ENCODE results near the gene MOK.

GRCh38 chr14:102226356-102227125 lies 78.4 kb downstream of the MOK start:
- TF ChIP-seq EZH2 (IDR thresholded peaks at IDR 0.05; ENCODE audit: low read length, missing control alignments), result no peak
- TF ChIP-seq, protein P1, sequence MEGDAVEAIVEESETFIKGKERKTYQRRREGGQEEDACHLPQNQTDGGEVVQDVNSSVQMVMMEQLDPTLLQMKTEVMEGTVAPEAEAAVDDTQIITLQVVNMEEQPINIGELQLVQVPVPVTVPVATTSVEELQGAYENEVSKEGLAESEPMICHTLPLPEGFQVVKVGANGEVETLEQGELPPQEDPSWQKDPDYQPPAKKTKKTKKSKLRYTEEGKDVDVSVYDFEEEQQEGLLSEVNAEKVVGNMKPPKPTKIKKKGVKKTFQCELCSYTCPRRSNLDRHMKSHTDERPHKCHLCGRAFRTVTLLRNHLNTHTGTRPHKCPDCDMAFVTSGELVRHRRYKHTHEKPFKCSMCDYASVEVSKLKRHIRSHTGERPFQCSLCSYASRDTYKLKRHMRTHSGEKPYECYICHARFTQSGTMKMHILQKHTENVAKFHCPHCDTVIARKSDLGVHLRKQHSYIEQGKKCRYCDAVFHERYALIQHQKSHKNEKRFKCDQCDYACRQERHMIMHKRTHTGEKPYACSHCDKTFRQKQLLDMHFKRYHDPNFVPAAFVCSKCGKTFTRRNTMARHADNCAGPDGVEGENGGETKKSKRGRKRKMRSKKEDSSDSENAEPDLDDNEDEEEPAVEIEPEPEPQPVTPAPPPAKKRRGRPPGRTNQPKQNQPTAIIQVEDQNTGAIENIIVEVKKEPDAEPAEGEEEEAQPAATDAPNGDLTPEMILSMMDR (conservative IDR thresholded peaks at IDR 0.05 in 1 of 2, IDR thresholded peaks at IDR 0.05 in 1 of 2; ENCODE audit: low read depth in 1 of 2, low read length in 2 of 2), result no peak
